H1 (cell line): Measurements from ENCODE around the gene ZBTB33.

ENCODE experiments used
- POLR2AphosphoS5 ChIP-seq: IDR thresholded peaks from 2 replicates; pipeline ENCODE4 v1.6.1; 2011; ENCODE audit warnings: low read depth, low read length
- RAD21 ChIP-seq, 2 experiments: IDR thresholded peaks in 1 of 2; conservative IDR thresholded peaks in 1 of 2; 2 replicates each; pipeline ENCODE4 v1.6.1; 2011; ENCODE audit warnings: low read depth in 2 of 2, low read length in 2 of 2, improper control_type of control experiment in 1 of 2, inconsistent platforms in 1 of 2, mild to moderate bottlenecking in 1 of 2, moderate library complexity in 1 of 2
- RFX5 ChIP-seq: IDR thresholded peaks from 2 replicates; pipeline ENCODE4 v1.6.1; 2011; ENCODE audit warnings: low read depth, low read length, improper control_type of control experiment, borderline replicate concordance
- SRF ChIP-seq: IDR thresholded peaks from 2 replicates; pipeline ENCODE4 v1.6.1; 2011; ENCODE audit warnings: mild to moderate bottlenecking, low read depth, low read length, moderate library complexity
- TBP ChIP-seq: IDR thresholded peaks from 2 replicates; pipeline ENCODE4 v1.6.1; 2011; ENCODE audit warnings: low read depth, low read length, improper control_type of control experiment
- TF ChIP-seq, protein P1 (sequence below), 3 experiments: IDR thresholded peaks; 1 replicate in 2 of 3; 2 replicates in 1 of 3; pipeline versions ENCODE4 v1.5.1 to v1.6.1; 2011; ENCODE audit warnings: low read length in 3 of 3, mild to moderate bottlenecking in 3 of 3, inconsistent platforms in 2 of 3, low read depth in 1 of 3, moderate library complexity in 1 of 3; ENCODE audit not compliant: insufficient read depth in 1 of 3; ENCODE audit errors: control extremely low read depth in 1 of 3
- TF ChIP-seq, protein P2 (sequence below): IDR thresholded peaks from 2 replicates; pipeline ENCODE4 v1.6.1; 2012; ENCODE audit warnings: inconsistent platforms

DNA sequence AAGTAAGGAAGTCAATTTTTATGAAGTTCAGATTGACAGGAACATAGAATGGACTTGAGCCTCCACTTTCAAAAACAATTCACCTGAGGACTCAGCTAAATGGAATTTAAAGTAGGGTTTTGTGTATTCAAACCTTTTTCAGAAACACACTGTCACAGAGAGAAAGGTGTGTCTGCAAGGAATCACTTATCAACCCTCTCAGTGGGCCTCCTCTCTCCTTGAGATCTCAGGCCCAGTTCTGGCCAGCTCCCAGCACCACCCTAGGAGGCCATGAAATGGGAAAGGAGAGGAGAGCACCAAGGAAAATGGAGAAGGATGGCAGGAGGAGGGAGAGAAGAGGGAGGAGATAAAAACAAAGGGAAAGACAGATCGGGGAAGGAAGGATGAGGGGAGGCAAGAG is 32.1 kb downstream of the ZBTB33 start:
- TF ChIP-seq SRF (no peak), POLR2AphosphoS5 (no peak), RFX5 (no peak), RAD21 (IDR thresholded peaks at IDR 0.05 in 1 of 2, conservative IDR thresholded peaks at IDR 0.05 in 1 of 2; ENCODE audit: low read depth in 2 of 2, low read length in 2 of 2) (no peak), TBP (no peak)
- TF ChIP-seq, protein P1, sequence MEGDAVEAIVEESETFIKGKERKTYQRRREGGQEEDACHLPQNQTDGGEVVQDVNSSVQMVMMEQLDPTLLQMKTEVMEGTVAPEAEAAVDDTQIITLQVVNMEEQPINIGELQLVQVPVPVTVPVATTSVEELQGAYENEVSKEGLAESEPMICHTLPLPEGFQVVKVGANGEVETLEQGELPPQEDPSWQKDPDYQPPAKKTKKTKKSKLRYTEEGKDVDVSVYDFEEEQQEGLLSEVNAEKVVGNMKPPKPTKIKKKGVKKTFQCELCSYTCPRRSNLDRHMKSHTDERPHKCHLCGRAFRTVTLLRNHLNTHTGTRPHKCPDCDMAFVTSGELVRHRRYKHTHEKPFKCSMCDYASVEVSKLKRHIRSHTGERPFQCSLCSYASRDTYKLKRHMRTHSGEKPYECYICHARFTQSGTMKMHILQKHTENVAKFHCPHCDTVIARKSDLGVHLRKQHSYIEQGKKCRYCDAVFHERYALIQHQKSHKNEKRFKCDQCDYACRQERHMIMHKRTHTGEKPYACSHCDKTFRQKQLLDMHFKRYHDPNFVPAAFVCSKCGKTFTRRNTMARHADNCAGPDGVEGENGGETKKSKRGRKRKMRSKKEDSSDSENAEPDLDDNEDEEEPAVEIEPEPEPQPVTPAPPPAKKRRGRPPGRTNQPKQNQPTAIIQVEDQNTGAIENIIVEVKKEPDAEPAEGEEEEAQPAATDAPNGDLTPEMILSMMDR (IDR thresholded peaks at IDR 0.05; ENCODE audit: control extremely low read depth in 1 of 3, insufficient read depth in 1 of 3, low read depth in 1 of 3, low read length in 3 of 3), result no peak
- TF ChIP-seq, protein P2, sequence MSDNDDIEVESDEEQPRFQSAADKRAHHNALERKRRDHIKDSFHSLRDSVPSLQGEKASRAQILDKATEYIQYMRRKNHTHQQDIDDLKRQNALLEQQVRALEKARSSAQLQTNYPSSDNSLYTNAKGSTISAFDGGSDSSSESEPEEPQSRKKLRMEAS, result no peak
